Measurements from ENCODE around the gene BRINP3. TPM values are rescaled to one million over a fixed set of nuclear protein-coding genes. Genes with fewer than 3 reads are reported as not detected.

BRINP3 gene
- total and polyA plus RNA-seq, 11 donors = 0.15 to 2.7 (median 0.41) TPM; not detected in 3

- Histone ChIP-seq H3K36me3 (no peaks in the 10 kb centered on the region), H3K4me3 (no peak overlapping the region), H3K27me3 (no peaks in the 10 kb centered on the region), H3K27ac (no peak overlapping the region), H3K4me1 (no peaks in the 10 kb centered on the region), H3K9me3 (peaks cover 0 to 11% (median 0%) of the 10 kb centered on the region in 12 donors)
- no peak for ATAC-seq
- TF ChIP-seq POLR2A (IDR thresholded peaks at IDR 0.05) = no peak
- no peak for TF ChIP-seq CTCF (IDR thresholded peaks at IDR 0.05)
- 59 to 72% (median 66%) methylated on average over 3 of the region's 3 CpGs for WGBS, 4 donors
- intact Hi-C loops (cut with DNase I) = no loop called here
- DNase-seq = no peak
These were observed 78.4 kb downstream of the BRINP3 start for GRCh38 chr1:190399233-190399632.

GRCh38 chr1:190391582-190391981 is 86.1 kb downstream of the BRINP3 start:
- ATAC-seq = no peak
- H3K36me3 ChIP-seq = no peaks in the 10 kb centered on the region
- H3K4me3 ChIP-seq = no peak overlapping the region
- H3K9me3 ChIP-seq = no peaks in the 10 kb centered on the region
- no peak for DNase-seq
- H3K27ac ChIP-seq = no peak overlapping the region
- H3K4me1 ChIP-seq = no peaks in the 10 kb centered on the region
- intact Hi-C loops (cut with DNase I) = no loop called here
- WGBS, 4 donors = 66 to 81% (median 77%) methylated on average over 6 of the region's 6 CpGs
- TF ChIP-seq CTCF (IDR thresholded peaks at IDR 0.05) (no peak), POLR2A (IDR thresholded peaks at IDR 0.05) (no peak)
- H3K27me3 ChIP-seq = no peaks in the 10 kb centered on the region

GRCh38 chr1:190377991-190378390 is 99.7 kb downstream of the BRINP3 start:
- Histone ChIP-seq H3K9me3 (no peaks in the 10 kb centered on the region), H3K36me3 (no peaks in the 10 kb centered on the region), H3K4me1 (no peaks in the 10 kb centered on the region), H3K27me3 (no peaks in the 10 kb centered on the region), H3K27ac (no peak overlapping the region), H3K4me3 (no peak overlapping the region)
- WGBS, 4 donors = 60 to 80% (median 75%) methylated on average over 2 of the region's 2 CpGs
- intact Hi-C loops (cut with DNase I) = no loop called here
- TF ChIP-seq CTCF (IDR thresholded peaks at IDR 0.05) (no peak), POLR2A (IDR thresholded peaks at IDR 0.05) (no peak)
- no peak for ATAC-seq
- DNase-seq = no peak

- Histone ChIP-seq H3K36me3 (no peaks in the 10 kb centered on the region), H3K27ac (no peak overlapping the region), H3K4me1 (no peaks in the 10 kb centered on the region), H3K9me3 (no peaks in the 10 kb centered on the region), H3K27me3 (no peaks in the 10 kb centered on the region), H3K4me3 (no peak overlapping the region)
- no peak for DNase-seq
- ATAC-seq = no peak
- intact Hi-C loops (cut with DNase I) = no loop called here
- 73 to 80% (median 77%) methylated on average over 2 of the region's 2 CpGs for WGBS, 4 donors
- no peak for TF ChIP-seq POLR2A (IDR thresholded peaks at IDR 0.05)
- TF ChIP-seq CTCF (IDR thresholded peaks at IDR 0.05) = no peak
These were observed 100.4 kb downstream of the BRINP3 start for GRCh38 chr1:190377294-190377693.
